ENCODE measurements around the gene MON2. TPM values are rescaled to one million over a fixed set of nuclear protein-coding genes. Genes with fewer than 3 reads are reported as not detected.

The MON2 gene
- total and polyA plus RNA-seq, 2 of the 13 experiments (the other 11 are each of a cell fraction or from before 2014, with no cell fraction given), result 10.5 to 24.8 TPM

DNA sequence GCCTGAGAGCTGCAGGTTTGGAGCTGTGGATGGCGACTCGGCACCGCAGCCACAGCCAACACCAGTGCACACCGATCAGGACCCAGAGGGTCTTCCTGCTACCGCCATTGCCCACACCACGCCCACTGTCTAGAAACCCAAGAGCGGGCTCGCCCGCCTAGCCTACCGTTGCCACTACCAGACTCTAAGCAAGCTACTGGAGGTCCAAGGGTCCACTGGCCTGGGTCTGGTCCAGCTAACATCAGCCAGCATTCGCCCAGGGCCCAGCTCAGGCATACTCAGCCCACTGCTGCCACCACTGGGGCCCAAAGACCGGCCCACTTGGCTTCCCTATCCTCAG lies 30.5 kb upstream of the MON2 start (continued):
- TF ChIP-seq PPARG (CRISPR knock-in tag; conservative IDR thresholded peaks at IDR 0.05), result no peak
- TF ChIP-seq MTA1 (CRISPR knock-in tag; IDR thresholded peaks at IDR 0.05; ENCODE audit: borderline replicate concordance), result 0 out of 2 replicates have a peak, but pooled peaks have one; percentile 6
- TF ChIP-seq ZNF17 (CRISPR knock-in tag; IDR thresholded peaks at IDR 0.05), result no peak
- TF ChIP-seq SP1 (IDR thresholded peaks at IDR 0.05), result no peak
- no peak for TF ChIP-seq SP1 (CRISPR knock-in tag; IDR thresholded peaks at IDR 0.05)
- 0 out of 2 replicates have a peak, but pooled peaks have one; percentile 7 for TF ChIP-seq STAG1 (CRISPR knock-in tag; IDR thresholded peaks at IDR 0.05)
- TF ChIP-seq ZMYM2 (CRISPR knock-in tag; IDR thresholded peaks at IDR 0.05), result no peak
- TF ChIP-seq ZNF292 (CRISPR knock-in tag; IDR thresholded peaks at IDR 0.05; ENCODE audit: borderline replicate concordance, low read depth), result 0 out of 2 replicates have a peak, but pooled peaks have one; percentile 14
- TF ChIP-seq ZFY (CRISPR knock-in tag; IDR thresholded peaks at IDR 0.05), result peak; percentile 8; the same call in 1 of the 2 replicates
- TF ChIP-seq ZNF451 (CRISPR knock-in tag; IDR thresholded peaks at IDR 0.05), result 0 out of 2 replicates have a peak, but pooled peaks have one; percentile 52
- TF ChIP-seq ZNF556 (CRISPR knock-in tag; IDR thresholded peaks at IDR 0.05; ENCODE audit: borderline replicate concordance), result 0 out of 2 replicates have a peak, but pooled peaks have one; percentile 13
- TF ChIP-seq SOX6 (IDR thresholded peaks at IDR 0.05), result no peak
- TF ChIP-seq SOX6 (CRISPR knock-in tag; IDR thresholded peaks at IDR 0.05), result 0 out of 2 replicates have a peak, but pooled peaks have one; percentile 7
- peak; percentile 14; the same call in 1 of the 2 replicates for TF ChIP-seq ZFX (CRISPR knock-in tag; IDR thresholded peaks at IDR 0.05; ENCODE audit: low read depth)
- 0 out of 2 replicates have a peak, but pooled peaks have one; percentile 24 for TF ChIP-seq MEF2D (CRISPR knock-in tag; IDR thresholded peaks at IDR 0.05)
- 0 out of 2 replicates have a peak, but pooled peaks have one; percentile 30 for TF ChIP-seq TBX2 (CRISPR knock-in tag; IDR thresholded peaks at IDR 0.05; ENCODE audit: borderline replicate concordance)
- no peak for TF ChIP-seq GATAD2A (CRISPR knock-in tag; IDR thresholded peaks at IDR 0.05)
- no peak for TF ChIP-seq XRCC5 (optimal IDR thresholded peaks at IDR 0.05; ENCODE audit: low read length)
